Keratinocyte (primary cell): Measurements from ENCODE around the gene SNAI3. TPM values are rescaled to one million over a fixed set of nuclear protein-coding genes. Genes with fewer than 3 reads are reported as not detected.
A peak's percentile ranks its signal among the peaks of the same experiment; 100 is the strongest.

Source experiments
- DNase-seq: peaks from one replicate; pipeline ENCODE4 v3.0.0-alpha.2; 2011; ENCODE audit warnings: low read depth, missing footprints, low spot score
- FAIRE-seq: peaks from 2 replicates; lab custom pipeline; 2011; peaks lifted over from hg19 to GRCh38; lab: Jason Lieb, UNC
- H2AFZ ChIP-seq: 2 replicates; pipeline ENCODE4 v1.6.0; 2012; ENCODE audit warnings: low read length, control low read depth, inconsistent platforms; ENCODE audit not compliant: control insufficient read depth
- H3K27ac ChIP-seq: 2 replicates; pipeline ENCODE4 v1.5.1; 2011; ENCODE audit warnings: low read length; ENCODE audit not compliant: control insufficient read depth, insufficient read depth
- H3K27me3 ChIP-seq: 3 replicates; pipeline ENCODE4 v1.6.0; 2011; ENCODE audit warnings: low read length; ENCODE audit not compliant: control insufficient read depth, insufficient read depth; ENCODE audit errors: extremely low read depth
- H3K36me3 ChIP-seq, 2 experiments: 2 replicates in 1 of 2; 3 replicates in 1 of 2; pipeline ENCODE4 v1.5.1; 2011; ENCODE audit warnings: low read length in 2 of 2, mild to moderate bottlenecking in 1 of 2; ENCODE audit not compliant: control insufficient read depth in 2 of 2, insufficient read depth in 2 of 2; ENCODE audit errors: extremely low read depth in 1 of 2
- H3K4me1 ChIP-seq: 3 replicates; pipeline ENCODE4 v1.5.1; 2011; ENCODE audit warnings: low read length; ENCODE audit not compliant: control insufficient read depth, insufficient read depth; ENCODE audit errors: extremely low read depth
- H3K4me2 ChIP-seq: 3 replicates; pipeline ENCODE4 v1.6.0; 2011; ENCODE audit warnings: low read depth, low read length; ENCODE audit not compliant: control insufficient read depth, insufficient read depth; ENCODE audit errors: extremely low read depth
- H3K4me3 ChIP-seq, 3 experiments: fragments of 200-600 bp in 1 of 3; sonication (generic) in 1 of 3; 2 replicates in 2 of 3; 3 replicates in 1 of 3; pipeline ENCODE4 v1.5.1; 2011 to 2016; ENCODE audit warnings: low read length in 3 of 3, mild to moderate bottlenecking in 3 of 3, control low read depth in 2 of 3, inconsistent platforms in 1 of 3, low read depth in 1 of 3, mixed read lengths in 1 of 3, mixed run types in 1 of 3, moderate library complexity in 1 of 3; ENCODE audit not compliant: control insufficient read depth in 2 of 3, insufficient read depth in 2 of 3; ENCODE audit errors: extremely low read depth in 1 of 3
- H3K79me2 ChIP-seq: 2 replicates; pipeline ENCODE4 v1.6.0; 2012; ENCODE audit warnings: low read length; ENCODE audit not compliant: control insufficient read depth, insufficient read depth
- H3K9ac ChIP-seq: 3 replicates; pipeline ENCODE4 v1.6.0; 2011; ENCODE audit warnings: low read length; ENCODE audit not compliant: control insufficient read depth, insufficient read depth; ENCODE audit errors: extremely low read depth
- H3K9me1 ChIP-seq: 3 replicates; pipeline ENCODE4 v1.6.0; 2011; ENCODE audit warnings: low read length; ENCODE audit not compliant: control insufficient read depth, insufficient read depth; ENCODE audit errors: extremely low read depth
- H3K9me3 ChIP-seq: 2 replicates; pipeline ENCODE4 v1.5.1; 2012; ENCODE audit warnings: low read depth, low read length; ENCODE audit not compliant: control insufficient read depth
- H4K20me1 ChIP-seq: 3 replicates; pipeline ENCODE4 v1.6.0; 2011; ENCODE audit warnings: low read length; ENCODE audit not compliant: control insufficient read depth, insufficient read depth; ENCODE audit errors: extremely low read depth
- EZH2 ChIP-seq: IDR thresholded peaks from one replicate; pipeline ENCODE4 v1.6.1; 2012; ENCODE audit warnings: inconsistent platforms, mild to moderate bottlenecking, low read length, moderate library complexity
- dilution Hi-C: fragments of 300-500 bp; cut with MboI; formaldehyde crosslinking; loops from one replicate; pipeline ENCODE4 v1.7.0; 2020; ENCODE audit warnings: low sequenced_read_pairs; ENCODE audit not compliant: extremely low pct_ligation_motif_present
- polyA plus RNA-seq, 5 experiments: library from polyadenylated mRNA; depleted of rRNA in 3 of 5; stranded (reverse) in 3 of 5; stranded (forward) in 1 of 5; unstranded in 1 of 5; fragments of >200 nt; gene quantifications; 1 replicate in 1 of 5; 2 replicates in 3 of 5; 3 replicates in 1 of 5; pipeline versions ENCODE4 v1.2.1 to v1.2.3, GENCODE V29; 2011 to 2012; ENCODE audit warnings: missing spikeins in 2 of 5, low read depth in 1 of 5, low replicate concordance in 1 of 5
- TF ChIP-seq, protein P1 (sequence below), 3 experiments: IDR thresholded peaks in 1 of 3; conservative IDR thresholded peaks in 1 of 3; optimal IDR thresholded peaks in 1 of 3; 2 replicates in 2 of 3; 3 replicates in 1 of 3; pipeline versions ENCODE3 to v1.5.1; 2011; ENCODE audit warnings: low read length in 3 of 3, mild to moderate bottlenecking in 3 of 3, moderate library complexity in 2 of 3, control low read depth in 1 of 3, inconsistent platforms in 1 of 3; ENCODE audit not compliant: insufficient read depth in 2 of 3; ENCODE audit errors: extremely low read depth in 1 of 3

SNAI3 gene
- polyA plus RNA-seq, 1 donor (not counting 4 experiments of a cell fraction or from before 2014, with no cell fraction given), result not detected

DNA sequence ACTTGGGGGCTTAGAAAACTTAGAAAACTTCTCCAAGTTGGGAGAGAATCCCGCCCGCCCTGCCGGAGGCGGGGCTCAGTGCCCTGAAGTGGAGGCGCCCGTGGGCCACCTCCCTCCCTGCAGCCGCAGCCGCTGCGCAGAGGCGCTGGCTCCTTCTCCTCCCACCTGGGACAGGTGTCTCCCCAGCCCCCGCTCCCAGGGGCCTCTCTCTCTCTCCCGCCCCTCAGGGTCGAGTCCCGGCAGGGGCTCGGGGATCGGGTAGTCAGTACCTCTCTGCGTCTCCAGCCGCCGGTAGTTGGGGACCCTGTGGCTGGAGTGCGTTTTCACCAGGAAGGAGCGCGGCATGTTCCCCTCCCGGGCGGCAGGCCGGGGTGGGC is 257 bp downstream of the SNAI3 start:
- Histone ChIP-seq H3K4me1 (peaks cover 14% of the 10 kb centered on the region), H3K79me2 (no peaks in the 10 kb centered on the region), H3K36me3 (no peaks in the 10 kb centered on the region), H2AFZ (peak overlapping the region; percentile 6), H4K20me1 (peaks cover 2% of the 10 kb centered on the region), H3K27me3 (peaks cover 67% of the 10 kb centered on the region), H3K4me3 (peak overlapping the region; percentile 47 to 67 (median 64)), H3K27ac (no peak overlapping the region), H3K9ac (peak overlapping the region; percentile 22), H3K4me2 (peak overlapping the region; percentile 85), H3K9me1 (no peaks in the 10 kb centered on the region), H3K9me3 (no peaks in the 10 kb centered on the region)
- DNase-seq (no peak), FAIRE-seq (no peak)
- dilution Hi-C loops, result no loop called here
- TF ChIP-seq EZH2, result no peak
- TF ChIP-seq, protein P1, sequence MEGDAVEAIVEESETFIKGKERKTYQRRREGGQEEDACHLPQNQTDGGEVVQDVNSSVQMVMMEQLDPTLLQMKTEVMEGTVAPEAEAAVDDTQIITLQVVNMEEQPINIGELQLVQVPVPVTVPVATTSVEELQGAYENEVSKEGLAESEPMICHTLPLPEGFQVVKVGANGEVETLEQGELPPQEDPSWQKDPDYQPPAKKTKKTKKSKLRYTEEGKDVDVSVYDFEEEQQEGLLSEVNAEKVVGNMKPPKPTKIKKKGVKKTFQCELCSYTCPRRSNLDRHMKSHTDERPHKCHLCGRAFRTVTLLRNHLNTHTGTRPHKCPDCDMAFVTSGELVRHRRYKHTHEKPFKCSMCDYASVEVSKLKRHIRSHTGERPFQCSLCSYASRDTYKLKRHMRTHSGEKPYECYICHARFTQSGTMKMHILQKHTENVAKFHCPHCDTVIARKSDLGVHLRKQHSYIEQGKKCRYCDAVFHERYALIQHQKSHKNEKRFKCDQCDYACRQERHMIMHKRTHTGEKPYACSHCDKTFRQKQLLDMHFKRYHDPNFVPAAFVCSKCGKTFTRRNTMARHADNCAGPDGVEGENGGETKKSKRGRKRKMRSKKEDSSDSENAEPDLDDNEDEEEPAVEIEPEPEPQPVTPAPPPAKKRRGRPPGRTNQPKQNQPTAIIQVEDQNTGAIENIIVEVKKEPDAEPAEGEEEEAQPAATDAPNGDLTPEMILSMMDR (optimal IDR thresholded peaks at IDR 0.05 in 1 of 3, IDR thresholded peaks at IDR 0.05 in 1 of 3, conservative IDR thresholded peaks at IDR 0.05 in 1 of 3; ENCODE audit: extremely low read depth in 1 of 3, insufficient read depth in 2 of 3, low read length in 3 of 3), result no peak

DNA sequence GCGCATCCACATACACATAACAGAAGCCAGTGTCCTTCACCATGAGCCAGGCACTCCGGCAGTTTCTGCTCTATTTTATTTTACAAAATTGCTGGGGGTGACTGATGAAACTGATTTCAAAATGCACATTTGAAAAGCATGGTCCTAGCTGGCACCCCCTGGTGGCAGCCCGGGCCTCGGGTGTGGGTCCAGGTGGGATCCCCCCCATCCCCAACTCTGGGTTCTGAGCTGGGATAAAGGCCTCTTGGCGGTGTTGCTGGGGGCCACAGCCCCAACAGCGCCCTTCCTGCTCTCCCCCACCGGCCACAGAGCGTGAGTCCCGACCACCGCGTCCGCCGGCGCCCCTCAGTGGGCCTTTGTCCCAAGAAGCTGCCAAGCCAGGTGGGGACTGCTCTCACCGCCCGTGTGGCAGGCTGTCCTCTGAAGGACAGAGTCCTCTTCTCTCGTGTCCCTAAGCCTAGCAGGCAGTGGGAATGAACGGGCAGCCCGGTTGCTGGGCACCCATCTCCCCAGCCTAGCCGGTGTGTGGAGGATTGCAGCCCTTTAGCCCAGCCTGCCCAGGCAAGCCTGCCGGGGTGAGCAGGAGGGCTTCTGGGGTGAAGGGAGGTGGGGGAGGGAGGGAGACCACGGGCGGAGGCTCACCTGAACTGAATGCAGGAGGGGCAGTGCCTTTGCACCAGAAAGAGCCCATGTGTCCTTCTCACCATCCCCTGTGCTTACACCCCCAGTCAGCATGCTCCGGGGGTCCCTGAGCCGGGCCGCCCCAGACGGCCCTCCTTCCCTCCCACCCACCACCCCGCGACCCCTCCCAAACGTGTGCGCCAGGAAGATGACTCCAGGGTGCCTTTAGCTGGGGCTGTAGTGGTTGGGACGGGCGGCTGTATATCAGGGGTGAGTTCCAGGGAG is 898 bp downstream of the SNAI3 start:
- Histone ChIP-seq H3K9me3 (no peaks in the 10 kb centered on the region), H3K4me2 (peak overlapping the region; percentile 85), H3K27me3 (peaks cover 61% of the 10 kb centered on the region), H3K4me1 (peaks cover 14% of the 10 kb centered on the region), H3K27ac (no peak overlapping the region), H3K79me2 (no peaks in the 10 kb centered on the region), H3K4me3 (peak overlapping the region; percentile 47 to 67 (median 64)), H2AFZ (no peak overlapping the region), H3K36me3 (no peaks in the 10 kb centered on the region), H4K20me1 (peaks cover 2% of the 10 kb centered on the region), H3K9me1 (no peaks in the 10 kb centered on the region), H3K9ac (peak overlapping the region; percentile 33)
- dilution Hi-C loops, result no loop called here
- FAIRE-seq, result no peak
- TF ChIP-seq EZH2, result no peak
- TF ChIP-seq, protein P1 (optimal IDR thresholded peaks at IDR 0.05 in 1 of 3, IDR thresholded peaks at IDR 0.05 in 1 of 3, conservative IDR thresholded peaks at IDR 0.05 in 1 of 3; ENCODE audit: extremely low read depth in 1 of 3, insufficient read depth in 2 of 3, low read length in 3 of 3), result peak; percentile 48 to 85 (median 73)
- DNase-seq, result no peak
